ENCODE measurements around the gene EFL1. TPM values are rescaled to one million over a fixed set of nuclear protein-coding genes. Genes with fewer than 3 reads are reported as not detected.
"Not testable (repeated sequence)": the region's sequence is repeated elsewhere in the genome, so short reads cannot be mapped to it uniquely, and the experiment has no call there.

The EFL1 gene
- total and polyA plus RNA-seq, 2 experiments from 2014 or later = 15.4 to 46.4 TPM

- H3K27me3 ChIP-seq (ENCODE audit: insufficient read depth); H3K9me2 ChIP-seq (ENCODE audit: insufficient read depth); H3K79me2 ChIP-seq (replicated peaks; ENCODE audit: insufficient read depth); H2AFZ ChIP-seq; H3K36me3 ChIP-seq (ENCODE audit: insufficient read depth); H3K36me3 Mint-ChIP-seq (ENCODE audit: low read depth); ATAC-seq; H4K20me1 ChIP-seq (replicated peaks; ENCODE audit: insufficient read depth); H3F3A ChIP-seq (replicated peaks; ENCODE audit: low read depth); H3K9me3 Mint-ChIP-seq; H3K27me3 Mint-ChIP-seq (ENCODE audit: insufficient read depth, low read depth, poor library complexity): not testable (repeated sequence)
- DNase-seq (ENCODE audit: low spot score) = peak; percentile 22
- Mint-ChIP-seq H3K27ac (peak overlapping the region; percentile 64), H3K4me1 (peaks cover 34% of the 10 kb centered on the region), H3K4me3 (peak overlapping the region; percentile 48)
- H3K4me2 ChIP-seq = peak overlapping the region; percentile 48
- peak overlapping the region; percentile 35 for H3K4me3 ChIP-seq
- H3K4me1 ChIP-seq (ENCODE audit: insufficient read depth) = peaks cover 66% of the 10 kb centered on the region
- peak overlapping the region; percentile 83 for H3K27ac ChIP-seq (ENCODE audit: low read depth)
These were observed 4.6 kb upstream of the EFL1 start for GRCh38 chr15:82267137-82267536.

- Mint-ChIP-seq H3K4me3 (peak overlapping the region; percentile 96), H3K9me3 (no peaks in the 10 kb centered on the region), H3K36me3 (ENCODE audit: low read depth) (no peaks in the 10 kb centered on the region; the same call in 2 of the 3 replicates), H3K4me1 (peaks cover 40% of the 10 kb centered on the region), H3K27ac (peak overlapping the region; percentile 68), H3K27me3 (ENCODE audit: insufficient read depth, low read depth, poor library complexity) (peaks cover 2% of the 10 kb centered on the region)
- Histone ChIP-seq H3K4me2 (peak overlapping the region; percentile 90), H3K4me1 (ENCODE audit: insufficient read depth) (peaks cover 58% of the 10 kb centered on the region), H3K4me3 (peak overlapping the region; percentile 82), H2AFZ (peak overlapping the region; percentile 73), H3F3A (replicated peaks; ENCODE audit: low read depth) (no peaks in the 10 kb centered on the region), H3K79me2 (replicated peaks; ENCODE audit: insufficient read depth) (peaks cover 27% of the 10 kb centered on the region), H4K20me1 (replicated peaks; ENCODE audit: insufficient read depth) (peaks cover 4% of the 10 kb centered on the region; the same call in 1 of the 2 replicates), H3K27me3 (ENCODE audit: insufficient read depth) (no peaks in the 10 kb centered on the region), H3K27ac (ENCODE audit: low read depth) (no peak overlapping the region), H3K36me3 (ENCODE audit: insufficient read depth) (peaks cover 9% of the 10 kb centered on the region; the same call in 1 of the 2 replicates), H3K9me2 (ENCODE audit: insufficient read depth) (no peaks in the 10 kb centered on the region)
- TF ChIP-seq NANOG (IDR thresholded peaks at IDR 0.05; ENCODE audit: borderline replicate concordance) (no peak), POLR2AphosphoS5 (IDR thresholded peaks at IDR 0.05; ENCODE audit: low read depth) (no peak), EZH2 (IDR thresholded peaks at IDR 0.05; ENCODE audit: low read depth, unreplicated experiment) (no peak), STAT1 (IDR thresholded peaks at IDR 0.05; ENCODE audit: unreplicated experiment) (no peak), CTCF (conservative IDR thresholded peaks at IDR 0.05; ENCODE audit: low read depth in 2 of 2) (no peak), ZNF462 (CRISPR knock-in tag; IDR thresholded peaks at IDR 0.05) (no peak)
- DNase-seq (ENCODE audit: low spot score) (peak; percentile 32), ATAC-seq (no peak; the same call in 1 of the 3 replicates)
These were observed 816 bp upstream of the EFL1 start for GRCh38 chr15:82263350-82263749.

- peak overlapping the region; percentile 90 for H3K4me2 ChIP-seq
These were observed 740 bp downstream of the EFL1 start for GRCh38 chr15:82261566-82262421.

More at GRCh38 chr15:82261566-82262421, 740 bp downstream of the EFL1 start:
- not testable (repeated sequence) for H3K9me2 ChIP-seq (ENCODE audit: insufficient read depth); H3K27me3 ChIP-seq (ENCODE audit: insufficient read depth); H3F3A ChIP-seq (replicated peaks; ENCODE audit: low read depth); H3K27ac Mint-ChIP-seq; H3K27me3 Mint-ChIP-seq (ENCODE audit: insufficient read depth, low read depth, poor library complexity); H4K20me1 ChIP-seq (replicated peaks; ENCODE audit: insufficient read depth); H3K27ac ChIP-seq (ENCODE audit: low read depth); H3K9me3 Mint-ChIP-seq; H3K36me3 Mint-ChIP-seq (ENCODE audit: low read depth)
- Histone ChIP-seq H3K79me2 (replicated peaks; ENCODE audit: insufficient read depth) (peaks cover 28% of the 10 kb centered on the region), H3K36me3 (ENCODE audit: insufficient read depth) (peaks cover 19% of the 10 kb centered on the region; the same call in 1 of the 2 replicates), H2AFZ (peak overlapping the region; percentile 73), H3K4me3 (peak overlapping the region; percentile 82), H3K4me1 (ENCODE audit: insufficient read depth) (peaks cover 42% of the 10 kb centered on the region)
- Mint-ChIP-seq H3K4me3 (peak overlapping the region; percentile 96), H3K4me1 (peaks cover 29% of the 10 kb centered on the region)
- ATAC-seq (peak; percentile 51), DNase-seq (ENCODE audit: low spot score) (peak; percentile 60)

Data from GM23338 (cell line).